Measurements from ENCODE around the gene ZNF800.

The ZNF800 gene

GRCh38 chr7:127390817-127391590, 1.5 kb downstream of the ZNF800 start:
- no peak for DNase-seq

- no peak for DNase-seq
These were observed 2.2 kb downstream of the ZNF800 start for GRCh38 chr7:127390186-127390816.

GRCh38 chr7:127389321-127389720, 3.2 kb downstream of the ZNF800 start:
- no peak for DNase-seq

GRCh38 chr7:127387974-127388373, 4.5 kb downstream of the ZNF800 start:
- no peak for DNase-seq

- no peak for DNase-seq
These were observed 9.2 kb downstream of the ZNF800 start for GRCh38 chr7:127383123-127383835.

- DNase-seq: no peak
These were observed 10.0 kb downstream of the ZNF800 start for GRCh38 chr7:127382301-127383085.

GRCh38 chr7:127380479-127380878, 12.0 kb downstream of the ZNF800 start:
- DNase-seq: no peak

GRCh38 chr7:127379642-127380041, 12.9 kb downstream of the ZNF800 start:
- no peak for DNase-seq

- DNase-seq: no peak
These were observed 14.0 kb downstream of the ZNF800 start for GRCh38 chr7:127378537-127378936.

- DNase-seq: no peak
These were observed 15.1 kb downstream of the ZNF800 start for GRCh38 chr7:127377425-127377824.

- no peak for DNase-seq
These were observed 16.9 kb downstream of the ZNF800 start for GRCh38 chr7:127375631-127376030.

GRCh38 chr7:127367679-127368078, 24.8 kb downstream of the ZNF800 start:
- DNase-seq: no peak

- DNase-seq: no peak
These were observed 25.8 kb downstream of the ZNF800 start for GRCh38 chr7:127366680-127367079.

GRCh38 chr7:127365957-127366315, 26.6 kb downstream of the ZNF800 start:
- DNase-seq: no peak

GRCh38 chr7:127365164-127365956, 27.1 kb downstream of the ZNF800 start:
- no peak for DNase-seq

GRCh38 chr7:127362364-127363027, 30.0 kb downstream of the ZNF800 start:
- DNase-seq: no peak

- DNase-seq: no peak
These were observed 30.8 kb downstream of the ZNF800 start for GRCh38 chr7:127361736-127362135.

GRCh38 chr7:127359011-127359410, 33.5 kb downstream of the ZNF800 start:
- DNase-seq: no peak

- no peak for DNase-seq
These were observed 38.6 kb downstream of the ZNF800 start for GRCh38 chr7:127353897-127354296.

- DNase-seq: no peak
These were observed 41.9 kb downstream of the ZNF800 start for GRCh38 chr7:127350586-127350985.

- DNase-seq: no peak
These were observed 42.6 kb downstream of the ZNF800 start for GRCh38 chr7:127349881-127350280.

GRCh38 chr7:127348247-127348631, 44.3 kb downstream of the ZNF800 start:
- no peak for DNase-seq

Data from midbrain (tissue), 1 donor.